Fibroblast of skin of right biceps (primary cell): ENCODE measurements around the gene PRR14.
"Not testable (repeated sequence)": the region's sequence is repeated elsewhere in the genome, so short reads cannot be mapped to it uniquely, and the experiment has no call there.

Source experiments
- DNase-seq: peaks from one replicate; pipeline ENCODE4 v3.0.0-alpha.2; 2013

Gene PRR14

DNA sequence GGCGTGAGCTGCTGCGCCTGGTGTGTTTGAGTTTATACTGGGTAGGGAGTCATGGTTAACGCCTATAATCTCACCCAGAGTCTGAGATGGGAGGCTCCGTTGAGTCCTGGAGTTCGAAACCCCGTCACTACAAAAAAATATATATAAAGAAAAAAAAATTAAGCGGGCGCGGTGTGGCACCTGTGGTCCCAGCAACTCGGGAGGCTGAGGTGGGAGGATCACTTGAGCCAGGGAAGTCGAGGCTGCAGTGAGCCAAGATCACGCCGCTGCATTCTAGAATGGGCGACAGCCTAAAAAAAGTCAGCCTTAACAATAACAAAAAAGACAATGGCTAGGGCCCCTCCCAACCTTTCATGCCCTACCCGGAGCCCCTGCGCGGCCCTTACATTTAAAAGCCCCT is 17.2 kb upstream of the PRR14 start:
- no peak for DNase-seq

DNA sequence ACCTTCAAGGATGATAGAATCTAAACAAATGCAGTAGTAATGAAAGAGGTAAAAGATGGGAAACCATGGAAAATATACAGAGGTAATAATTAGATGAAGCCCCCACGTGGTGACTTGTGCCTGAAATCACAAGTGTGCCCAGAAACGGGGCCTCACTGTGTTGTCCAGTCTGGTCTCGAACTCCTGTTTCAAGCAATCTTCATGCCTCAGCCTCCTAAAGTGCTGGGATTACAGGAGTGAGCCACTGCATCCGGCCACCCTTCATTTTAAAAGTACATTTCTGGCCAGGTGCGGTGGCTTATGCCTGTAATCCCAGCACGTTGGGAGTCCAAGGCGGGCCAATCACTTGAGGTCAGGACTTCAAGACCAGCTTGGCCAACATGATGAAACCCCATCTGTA is 14.2 kb upstream of the PRR14 start:
- DNase-seq: no peak

DNA sequence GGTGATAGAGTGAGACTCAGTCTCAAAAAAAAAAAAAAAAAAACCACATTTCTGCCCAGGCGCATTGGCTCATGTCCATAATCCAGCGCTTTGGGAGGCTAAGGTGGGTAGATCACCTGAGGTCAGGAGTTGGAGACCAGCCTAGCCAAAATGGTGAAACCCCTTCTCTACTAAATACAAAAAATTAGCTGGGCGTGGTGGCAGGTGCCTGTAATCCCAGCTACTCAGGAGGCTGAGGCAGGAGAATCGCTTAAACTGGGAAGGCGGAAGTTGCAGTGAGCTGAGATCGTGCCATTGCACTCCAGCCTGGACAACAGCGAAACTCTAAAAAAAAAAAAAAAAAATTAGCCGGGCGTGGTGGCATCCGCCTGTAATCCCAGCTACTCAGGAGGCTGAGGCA is 13.6 kb upstream of the PRR14 start:
- DNase-seq: not testable (repeated sequence)

DNA sequence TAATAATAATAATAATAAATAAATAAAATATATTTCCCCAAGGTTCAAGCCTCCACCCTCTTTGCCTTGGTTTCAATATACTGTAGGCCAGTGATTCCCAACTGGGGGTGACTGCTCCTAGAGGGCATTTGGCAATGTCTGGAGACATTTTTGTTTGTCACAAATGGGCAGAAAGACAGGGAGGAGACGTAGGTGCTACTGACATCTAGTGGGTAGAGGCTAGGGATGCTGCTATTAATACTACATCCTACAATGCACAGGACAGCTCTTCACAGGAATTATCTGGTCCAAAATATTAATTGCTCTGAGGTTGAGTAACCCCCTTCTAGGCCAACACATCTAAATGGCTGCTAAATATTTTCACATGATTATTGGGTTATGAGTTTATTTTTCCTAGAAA is 12.8 kb upstream of the PRR14 start:
- DNase-seq: peak; percentile 59

DNA sequence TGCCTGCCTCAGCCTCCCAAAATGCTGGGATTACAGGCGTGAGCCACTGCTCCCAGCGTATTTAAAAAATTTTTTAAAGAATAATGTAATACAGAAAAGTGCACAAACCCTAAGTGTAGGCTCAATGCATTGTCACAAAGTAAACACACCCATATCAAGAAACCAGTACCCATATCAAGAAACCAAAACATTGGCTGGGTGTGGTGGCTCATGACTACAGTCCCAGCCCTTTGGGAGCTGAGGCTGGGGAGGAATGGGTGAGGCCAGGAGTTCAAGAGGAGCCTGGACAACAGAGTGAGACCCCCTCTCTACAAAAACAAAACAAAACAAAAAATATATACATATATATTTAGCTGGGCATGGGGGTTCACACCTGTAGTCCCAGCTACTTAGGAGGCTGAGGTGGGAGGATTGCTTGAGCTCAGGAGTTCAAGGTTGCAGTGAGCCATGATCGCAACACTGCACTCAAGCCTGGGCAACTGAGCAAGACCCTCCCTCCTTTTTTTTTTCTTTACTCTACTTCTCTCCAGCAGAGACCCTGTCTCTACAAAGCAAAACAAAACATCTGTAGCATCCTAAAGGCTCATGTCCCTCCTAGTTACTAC is 9.3 kb upstream of the PRR14 start:
- DNase-seq: no peak

DNA sequence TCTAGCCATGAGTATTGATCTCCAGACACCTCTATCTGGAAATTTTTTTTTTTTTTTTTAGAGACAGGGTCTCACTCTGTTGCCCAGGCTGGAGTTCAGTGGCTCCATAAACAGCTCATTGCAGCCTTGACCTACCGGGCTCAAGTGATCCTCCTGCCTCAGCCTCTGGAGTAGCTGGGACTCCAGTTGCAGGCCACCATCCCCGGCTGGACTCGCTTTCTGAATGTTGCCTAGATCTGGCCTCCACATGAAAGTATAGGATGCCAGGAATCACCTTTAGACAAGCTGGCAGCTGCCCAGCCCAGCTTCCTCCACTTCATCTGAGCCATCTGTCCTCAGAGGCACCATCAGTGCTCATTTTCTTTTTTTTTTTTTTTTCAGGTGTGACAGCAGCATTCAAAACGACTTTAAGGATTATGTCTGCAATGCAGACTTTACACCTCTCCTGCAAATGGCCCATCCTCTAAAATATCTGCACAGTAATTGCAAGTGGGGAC is 6.4 kb upstream of the PRR14 start:
- no peak for DNase-seq

DNA sequence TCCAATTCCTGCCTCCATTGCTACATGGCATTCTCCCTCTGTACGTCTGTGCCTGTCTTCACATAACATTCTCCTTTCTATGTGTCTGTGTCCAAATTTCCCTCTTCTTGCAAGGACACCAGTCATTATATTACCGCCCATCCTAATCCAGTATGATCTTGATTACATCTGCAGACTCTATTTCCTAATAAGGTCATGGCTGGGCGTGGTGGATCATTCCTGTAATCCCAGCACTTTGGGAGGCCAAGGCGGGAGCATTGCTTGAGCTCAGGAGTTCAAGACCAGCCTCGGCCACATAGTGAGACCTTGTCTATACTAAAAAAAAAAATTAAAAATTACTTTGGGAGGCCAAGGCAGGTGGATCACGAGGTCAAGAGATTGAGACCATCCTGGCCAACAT is 5.0 kb upstream of the PRR14 start:
- no peak for DNase-seq

DNA sequence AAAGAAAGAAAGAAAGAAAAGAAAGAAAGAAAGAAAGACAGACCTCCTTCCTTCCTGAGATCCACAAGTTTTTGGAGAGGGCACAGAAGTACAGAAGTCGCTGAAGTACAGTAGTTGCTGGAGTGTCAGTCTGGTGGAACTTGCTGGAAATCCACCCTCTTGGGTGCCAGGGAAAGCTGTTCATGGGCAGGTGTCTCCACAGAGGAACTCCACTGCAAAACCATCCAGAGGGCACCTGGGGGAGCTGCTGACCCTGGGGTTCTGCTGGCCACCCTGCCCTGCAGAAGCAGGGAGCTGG is 3.5 kb upstream of the PRR14 start:
- no peak for DNase-seq

DNA sequence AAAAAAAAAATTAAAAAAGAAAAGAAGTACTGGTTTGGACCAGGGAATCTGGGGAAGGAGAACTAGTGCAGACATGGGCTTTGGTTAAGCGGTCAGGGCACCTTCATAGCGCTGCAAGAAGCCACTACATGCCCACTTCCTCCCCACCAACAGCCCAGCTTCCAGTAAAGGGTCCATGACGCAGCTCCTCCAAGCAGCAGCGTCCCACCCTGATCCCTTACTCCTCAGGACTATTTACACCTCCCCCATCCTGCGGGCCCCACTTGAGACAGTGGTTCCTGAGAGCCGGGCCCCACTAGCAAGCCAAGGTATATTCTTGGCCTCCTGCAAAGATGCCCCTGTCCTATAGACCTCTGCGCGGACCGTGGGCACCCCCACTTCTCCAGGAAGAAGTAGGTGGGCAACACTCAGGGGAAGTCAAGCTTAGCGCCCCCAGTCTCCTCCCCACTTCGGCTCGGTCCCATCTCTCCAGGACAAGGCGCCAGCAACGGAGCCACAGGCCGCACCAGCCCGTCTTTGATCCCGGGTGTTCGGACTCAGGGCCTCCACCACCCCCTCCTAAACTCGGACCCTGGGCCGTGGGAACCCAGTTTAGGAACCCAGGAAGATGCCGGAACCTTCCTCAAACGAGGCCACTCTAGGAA is 913 bp upstream of the PRR14 start:
- DNase-seq: no peak

DNA sequence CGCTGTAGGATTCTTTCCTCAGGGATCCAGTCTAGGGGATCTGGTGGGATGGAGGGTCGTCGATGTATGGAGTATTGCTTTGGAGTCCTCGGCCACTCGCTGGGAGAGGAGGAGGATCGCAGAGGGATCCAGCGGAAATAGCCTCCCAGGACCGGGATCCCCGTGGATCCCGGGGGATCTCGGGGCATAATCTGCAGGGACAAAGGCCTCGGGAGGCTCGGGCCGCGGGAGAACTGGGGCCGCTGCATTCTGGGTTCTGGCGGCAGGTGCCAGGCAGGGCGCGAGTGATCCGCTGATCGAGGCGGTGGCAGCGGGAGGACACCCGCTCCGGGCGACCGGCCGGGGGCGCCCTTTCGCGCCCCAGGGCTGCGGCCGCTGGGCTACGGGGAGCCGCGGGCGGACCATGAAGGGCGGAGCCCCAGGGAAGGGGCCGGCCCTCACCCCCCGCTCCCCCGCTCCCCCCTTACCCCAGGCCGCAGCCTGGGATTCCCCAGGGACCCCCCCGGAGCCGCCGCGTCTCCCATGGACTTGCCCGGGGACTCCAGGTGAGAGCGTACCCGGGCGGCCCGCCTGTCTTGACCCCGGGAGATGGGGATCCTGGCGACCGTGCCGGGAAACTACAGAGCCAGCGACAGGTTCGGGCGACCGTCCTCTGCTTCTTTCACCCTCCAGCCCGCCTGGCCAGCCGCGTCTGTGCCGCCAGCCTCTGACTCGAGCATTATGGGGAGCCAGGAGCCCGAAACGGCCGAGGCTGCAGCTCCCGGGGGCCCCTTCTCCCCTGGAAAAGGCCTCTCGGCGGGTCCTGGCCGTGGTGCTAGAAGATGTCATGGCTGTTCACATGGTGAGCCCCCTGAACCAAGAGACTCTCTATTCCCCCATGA is 604 bp downstream of the PRR14 start:
- peak; percentile 67 for DNase-seq

DNA sequence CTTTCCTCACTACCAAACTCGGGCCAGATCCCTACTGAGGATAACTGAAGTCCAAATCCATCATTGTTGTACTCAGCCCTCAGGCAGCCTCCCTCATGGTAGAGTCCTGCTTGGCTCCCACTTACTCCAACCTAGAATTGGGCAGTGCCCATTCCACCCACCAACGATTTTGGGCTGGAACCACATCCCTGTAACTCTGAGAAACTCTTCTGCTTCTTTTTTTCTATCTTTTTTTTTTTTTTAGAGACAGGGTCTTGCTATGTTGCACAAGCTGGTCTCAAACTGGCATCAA is 1.2 kb downstream of the PRR14 start:
- no peak for DNase-seq

DNA sequence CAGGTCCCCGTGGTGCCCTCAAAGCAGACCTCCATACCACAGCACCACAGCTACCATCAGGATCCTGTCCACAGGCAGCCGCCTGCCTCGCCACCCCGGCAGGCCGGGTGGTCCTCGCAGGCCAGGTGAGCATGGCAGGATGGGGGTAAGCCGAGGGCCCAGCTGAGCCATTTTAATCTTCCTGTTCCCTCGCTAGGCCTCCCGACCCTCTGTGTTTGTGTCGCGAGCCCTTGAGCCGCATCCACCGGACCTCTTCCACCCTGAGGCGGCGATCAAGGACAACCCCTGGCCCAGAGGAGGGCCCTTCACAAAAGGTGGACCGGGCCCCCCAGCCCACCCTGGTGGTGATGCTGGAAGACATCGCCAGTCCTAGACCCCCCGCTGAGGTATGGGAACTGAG is 2.0 kb downstream of the PRR14 start:
- DNase-seq: no peak

DNA sequence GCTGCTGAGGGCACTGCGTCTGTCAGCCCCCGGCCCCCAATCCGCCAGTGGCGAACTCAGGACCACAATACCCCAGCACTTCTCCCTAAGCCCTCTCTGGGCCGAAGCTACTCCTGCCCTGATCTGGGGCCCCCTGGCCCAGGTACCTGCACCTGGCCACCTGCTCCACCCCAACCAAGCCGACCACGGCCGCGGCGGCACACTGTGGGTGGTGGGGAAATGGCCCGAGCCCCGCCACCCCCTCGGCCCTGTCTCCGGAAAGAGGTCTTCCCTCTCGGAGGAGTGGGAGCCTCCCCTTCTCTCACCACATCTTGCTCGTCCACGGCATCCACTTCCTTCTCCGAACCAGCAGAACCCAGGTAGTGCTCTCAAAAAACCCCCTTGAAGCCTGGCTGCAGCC is 4.1 kb downstream of the PRR14 start:
- no peak for DNase-seq

DNA sequence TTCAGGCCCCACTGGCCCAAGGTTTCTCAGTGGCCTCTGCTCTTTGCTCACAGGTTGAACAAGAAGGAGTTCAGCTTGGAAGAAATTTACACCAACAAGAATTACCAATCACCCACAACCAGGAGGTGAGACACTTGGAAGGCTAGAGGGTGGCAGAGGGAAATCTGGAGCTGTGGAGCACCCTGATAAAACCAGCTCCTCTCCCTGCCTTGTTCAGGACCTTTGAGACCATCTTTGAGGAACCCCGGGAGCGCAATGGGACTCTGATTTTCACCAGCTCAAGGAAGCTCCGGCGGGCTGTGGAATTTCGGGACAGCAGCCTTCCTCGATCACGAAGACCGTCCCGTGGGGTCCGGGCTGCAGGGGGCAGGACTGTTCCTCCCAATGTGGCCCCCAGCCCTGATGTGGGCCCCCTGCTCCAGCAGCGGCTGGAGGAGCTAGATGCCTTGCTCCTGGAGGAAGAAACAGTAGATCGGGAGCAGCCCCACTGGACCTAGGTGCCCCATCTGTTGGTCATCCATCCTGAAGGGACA is 5.1 kb downstream of the PRR14 start:
- DNase-seq: no peak

DNA sequence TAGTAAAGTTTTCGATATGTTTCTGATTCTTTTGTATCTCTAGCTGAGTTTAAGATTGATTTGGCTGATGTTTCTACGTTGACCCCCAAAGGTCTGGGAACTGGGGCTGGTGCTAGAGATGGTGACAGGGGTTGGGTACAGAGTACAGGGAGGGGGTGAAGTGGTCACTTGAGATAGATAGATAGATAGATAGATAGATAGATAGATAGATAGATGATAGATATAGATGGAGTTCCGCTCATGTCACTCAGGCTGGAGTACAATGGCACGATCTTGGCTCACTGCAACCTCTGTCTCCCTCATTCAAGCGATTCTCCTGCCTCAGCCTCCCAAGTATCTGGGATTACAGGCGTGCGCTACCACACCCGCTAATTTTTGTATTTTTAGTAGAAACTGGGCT is 5.6 kb downstream of the PRR14 start:
- DNase-seq: no peak

DNA sequence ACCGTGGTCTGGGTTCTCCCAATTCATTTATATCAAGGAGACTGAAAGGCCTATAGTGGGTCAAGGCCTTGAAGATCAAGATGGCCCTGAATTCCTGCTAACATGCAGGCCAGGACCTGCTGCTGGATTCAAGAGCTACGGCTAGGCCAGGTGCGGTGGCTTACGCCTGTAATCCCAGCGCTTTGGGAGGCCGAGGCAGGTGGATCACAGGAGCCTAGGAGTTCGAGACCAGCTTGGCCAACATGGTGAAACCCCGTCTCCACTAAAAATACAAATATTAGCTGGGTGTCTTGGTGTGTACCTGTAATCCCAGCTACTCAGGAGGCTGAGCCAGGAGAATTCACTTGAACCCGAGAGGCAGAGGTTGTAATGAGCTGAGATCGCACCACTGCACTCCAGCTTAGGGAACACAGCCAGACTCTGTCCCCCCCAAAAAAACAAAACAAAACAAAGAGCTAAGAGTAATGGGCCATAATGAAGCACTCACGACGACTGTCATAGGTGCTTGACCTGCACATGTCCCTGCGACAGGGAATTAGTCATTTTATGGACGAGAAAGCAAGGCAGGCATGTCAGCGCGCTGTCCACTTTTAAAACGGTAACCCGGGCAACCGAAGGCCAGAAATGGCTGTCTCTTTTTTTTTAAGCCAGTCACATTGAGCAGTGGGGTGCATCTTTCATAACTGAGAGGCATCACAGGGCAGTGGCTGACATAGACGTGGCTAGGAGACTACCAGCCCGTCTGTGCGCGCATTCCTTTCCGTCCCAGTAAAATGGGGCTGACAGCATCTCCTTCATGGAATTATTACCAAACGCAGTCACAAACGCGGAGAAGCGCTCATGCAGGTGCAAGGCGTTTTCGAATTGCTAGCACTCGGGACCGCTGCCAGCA is 6.5 kb downstream of the PRR14 start:
- no peak for DNase-seq

DNA sequence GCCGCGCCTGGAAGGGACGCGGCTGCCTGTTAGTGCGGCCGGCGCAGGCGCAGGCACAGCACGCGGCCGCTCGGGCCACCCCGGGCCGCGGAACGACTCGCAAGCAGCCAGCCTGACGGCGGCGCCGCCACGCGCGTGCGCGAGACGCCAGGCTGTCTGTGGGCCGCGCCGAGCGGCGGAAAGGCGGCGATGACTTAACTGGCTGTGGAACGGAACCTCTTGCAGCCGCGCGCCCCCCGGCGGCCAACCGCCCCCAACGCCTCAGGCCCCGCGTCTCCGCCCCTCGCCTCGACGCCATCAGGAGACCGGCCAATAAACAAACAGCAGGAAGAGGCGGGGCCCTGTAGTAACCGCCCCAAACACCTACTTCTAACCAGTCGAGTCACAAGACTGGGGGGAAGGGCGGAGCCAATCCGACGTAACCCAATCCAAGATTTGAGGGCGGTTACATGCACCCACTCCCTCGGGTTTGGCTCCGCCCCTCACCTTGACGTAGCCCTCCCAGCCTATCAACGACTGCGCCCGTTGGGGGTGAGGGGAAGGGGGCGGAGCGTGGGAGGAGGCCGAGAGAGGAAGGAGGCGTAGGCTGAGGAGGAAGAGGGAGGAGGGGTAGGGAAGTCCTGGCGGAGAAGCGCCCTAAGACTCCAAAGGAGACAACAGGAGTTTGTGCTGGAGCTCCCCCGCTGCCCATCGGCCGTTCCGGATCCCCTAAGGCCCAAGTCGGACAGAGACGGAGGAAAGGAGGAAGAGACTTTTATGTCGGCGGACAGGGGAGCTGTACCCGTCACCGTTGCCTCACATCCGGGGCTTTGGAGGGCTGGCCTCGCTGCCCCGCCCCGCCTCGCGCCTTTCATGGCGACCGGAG is 7.3 kb downstream of the PRR14 start, which contains the start of gene FBRS:
TSS of gene FBRS (plus strand) at position 566 of the 865 bp plus-strand sequence. CDS start 1,088 bp downstream, outside the sequence.
- peak; percentile 100 for DNase-seq

DNA sequence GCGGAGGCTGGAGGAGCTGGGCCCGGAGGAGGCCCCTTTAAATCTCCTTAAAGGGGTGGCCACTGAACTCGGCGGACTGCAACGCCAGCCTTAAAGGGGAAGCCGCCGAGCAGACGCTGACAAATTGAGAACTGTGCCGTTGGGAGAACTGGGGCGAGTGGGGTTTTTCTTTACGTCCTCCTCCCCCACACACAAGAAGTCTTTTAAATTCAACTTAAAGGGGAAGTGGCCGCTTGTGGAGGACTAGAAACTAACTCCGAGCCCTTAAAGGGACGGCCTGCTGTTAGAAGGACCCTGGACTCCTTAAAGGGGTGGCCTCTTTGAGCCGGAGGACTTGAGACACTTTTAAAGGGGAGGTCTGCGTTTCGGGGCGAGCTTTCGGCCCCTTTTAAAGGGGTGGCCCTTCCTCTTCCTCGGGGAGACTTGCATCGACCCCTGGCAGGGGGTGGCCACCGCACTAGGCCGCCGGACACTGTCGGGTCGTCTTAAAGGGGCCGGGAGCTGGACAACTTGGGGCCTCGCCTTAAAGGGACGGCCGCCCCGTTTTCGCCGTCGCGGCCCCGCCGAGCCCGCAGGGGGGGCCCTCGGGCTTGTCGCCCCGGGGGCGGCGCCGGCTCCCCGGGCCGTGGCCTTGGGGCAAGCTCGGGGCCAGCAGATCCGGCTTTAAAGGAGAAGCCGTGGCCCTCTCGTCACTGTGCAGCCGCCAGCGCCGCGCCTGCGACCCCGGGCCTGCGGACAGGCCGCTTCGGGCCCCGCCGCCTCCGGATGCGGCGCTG is 8.2 kb downstream of the PRR14 start:
- peak; percentile 98 for DNase-seq

DNA sequence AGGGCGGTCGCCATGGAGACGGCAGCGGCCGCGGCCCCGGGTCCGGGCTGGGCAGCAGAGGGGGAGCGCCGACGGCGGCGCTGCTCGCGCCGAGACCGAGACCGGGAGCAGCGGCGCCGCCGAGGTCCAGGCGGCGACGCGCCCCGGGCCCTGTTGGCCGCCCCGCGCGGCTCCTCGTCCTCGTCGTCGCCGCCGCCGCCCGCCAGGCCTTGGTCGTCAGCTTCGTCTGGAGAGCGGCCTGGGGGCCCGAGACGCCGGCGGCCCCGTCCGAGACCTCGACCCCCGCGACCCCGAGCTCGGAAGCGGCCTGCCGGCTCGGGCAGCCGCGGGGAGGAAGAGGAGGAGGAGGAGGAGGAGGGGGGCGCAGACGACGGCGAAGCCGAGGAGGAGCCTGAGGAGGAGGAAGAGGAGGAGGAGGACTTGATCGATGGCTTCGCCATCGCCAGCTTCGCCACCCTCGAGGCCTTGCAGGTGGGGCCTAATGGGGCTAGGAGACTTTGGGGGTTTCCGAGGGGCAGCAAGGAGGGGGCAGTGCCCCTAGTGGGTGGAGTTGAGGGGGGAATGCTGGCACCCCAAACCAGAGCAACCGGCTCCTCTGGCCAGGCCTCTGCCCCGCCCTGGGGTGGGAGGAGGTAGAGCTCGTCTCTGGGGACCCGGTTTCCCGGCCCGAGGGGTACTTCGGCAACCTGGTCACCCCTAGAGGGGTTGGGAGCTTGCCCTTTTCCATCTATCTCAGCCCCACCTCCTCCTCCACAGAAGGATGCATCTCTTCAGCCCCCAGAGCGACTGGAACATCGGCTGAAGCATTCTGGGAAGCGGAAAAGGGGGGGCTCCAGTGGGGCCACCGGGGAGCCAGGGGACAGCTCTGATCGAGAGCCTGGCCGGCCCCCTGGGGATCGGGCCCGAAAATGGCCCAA is 9.0 kb downstream of the PRR14 start:
- peak; percentile 33 for DNase-seq
